ENCODE measurements around the gene AKNAD1.

Gene AKNAD1

DNA sequence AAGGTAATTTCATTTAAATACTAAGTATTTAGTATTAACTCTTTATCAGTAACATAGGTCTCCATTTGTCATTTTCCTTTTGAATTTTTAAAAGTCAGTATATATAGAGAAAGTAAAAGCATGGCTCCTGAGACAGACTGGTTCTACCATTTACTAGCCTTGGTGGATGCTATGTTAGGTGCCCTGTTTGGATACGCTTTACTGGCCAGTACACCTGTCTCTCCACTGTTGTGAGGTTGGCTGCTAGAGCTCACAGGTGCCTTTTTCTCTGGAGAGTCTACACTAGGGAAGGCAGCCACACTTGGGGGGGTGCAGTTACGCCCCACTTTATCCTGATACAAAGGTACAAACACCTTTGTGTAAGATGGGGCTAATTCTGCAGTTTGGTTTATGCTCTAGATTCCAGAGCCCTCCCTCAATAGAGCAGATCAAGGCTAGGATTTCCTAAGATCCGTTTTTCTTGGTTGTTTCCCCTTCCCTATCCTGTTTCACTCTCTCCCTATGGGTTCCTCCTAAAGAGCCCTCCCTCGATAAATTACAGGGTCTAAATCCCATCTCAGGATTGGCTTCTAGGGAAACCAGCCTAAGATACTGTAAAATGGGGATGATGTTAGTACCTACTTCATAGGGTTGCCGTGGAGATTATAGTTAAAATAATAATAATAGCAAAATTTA, 14.3 kb upstream of the AKNAD1 start:
- no peaks in the 10 kb centered on the region for H3K79me2 ChIP-seq (ENCODE audit: control insufficient read depth, low read length)
- no peaks in the 10 kb centered on the region for H3F3A ChIP-seq (ENCODE audit: control insufficient read depth, insufficient read depth)
- H3K27me3 ChIP-seq (ENCODE audit: control insufficient read depth, low read length), result peaks cover 2% of the 10 kb centered on the region
- no peak overlapping the region for H3K4me3 ChIP-seq (ENCODE audit: low read length)
- H3K36me3 ChIP-seq (ENCODE audit: control insufficient read depth, low read length), result no peaks in the 10 kb centered on the region
- peaks cover 1% of the 10 kb centered on the region; the same call in 1 of the 2 replicates for H3K4me1 ChIP-seq (ENCODE audit: control insufficient read depth, low read length)
- H3K4me2 ChIP-seq (ENCODE audit: low read length), result no peak overlapping the region
- TF ChIP-seq, protein P1, sequence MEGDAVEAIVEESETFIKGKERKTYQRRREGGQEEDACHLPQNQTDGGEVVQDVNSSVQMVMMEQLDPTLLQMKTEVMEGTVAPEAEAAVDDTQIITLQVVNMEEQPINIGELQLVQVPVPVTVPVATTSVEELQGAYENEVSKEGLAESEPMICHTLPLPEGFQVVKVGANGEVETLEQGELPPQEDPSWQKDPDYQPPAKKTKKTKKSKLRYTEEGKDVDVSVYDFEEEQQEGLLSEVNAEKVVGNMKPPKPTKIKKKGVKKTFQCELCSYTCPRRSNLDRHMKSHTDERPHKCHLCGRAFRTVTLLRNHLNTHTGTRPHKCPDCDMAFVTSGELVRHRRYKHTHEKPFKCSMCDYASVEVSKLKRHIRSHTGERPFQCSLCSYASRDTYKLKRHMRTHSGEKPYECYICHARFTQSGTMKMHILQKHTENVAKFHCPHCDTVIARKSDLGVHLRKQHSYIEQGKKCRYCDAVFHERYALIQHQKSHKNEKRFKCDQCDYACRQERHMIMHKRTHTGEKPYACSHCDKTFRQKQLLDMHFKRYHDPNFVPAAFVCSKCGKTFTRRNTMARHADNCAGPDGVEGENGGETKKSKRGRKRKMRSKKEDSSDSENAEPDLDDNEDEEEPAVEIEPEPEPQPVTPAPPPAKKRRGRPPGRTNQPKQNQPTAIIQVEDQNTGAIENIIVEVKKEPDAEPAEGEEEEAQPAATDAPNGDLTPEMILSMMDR (IDR thresholded peaks at IDR 0.05; ENCODE audit: low read depth, low read length, poor library complexity, severe bottlenecking), result no peak
- no peak for TF ChIP-seq EZH2phosphoT487 (IDR thresholded peaks at IDR 0.05; ENCODE audit: borderline replicate concordance, low read length)
- H3K27ac ChIP-seq (ENCODE audit: low read depth, low read length), result no peak overlapping the region
- no peaks in the 10 kb centered on the region for H4K20me1 ChIP-seq (ENCODE audit: control insufficient read depth, insufficient read depth, low read depth, low read length)
- no peaks in the 10 kb centered on the region for H3K9me2 ChIP-seq (replicated peaks; ENCODE audit: control insufficient read depth, low read length)
- H3K9me3 ChIP-seq (ENCODE audit: control insufficient read depth, insufficient read depth, low read length), result no peaks in the 10 kb centered on the region

DNA sequence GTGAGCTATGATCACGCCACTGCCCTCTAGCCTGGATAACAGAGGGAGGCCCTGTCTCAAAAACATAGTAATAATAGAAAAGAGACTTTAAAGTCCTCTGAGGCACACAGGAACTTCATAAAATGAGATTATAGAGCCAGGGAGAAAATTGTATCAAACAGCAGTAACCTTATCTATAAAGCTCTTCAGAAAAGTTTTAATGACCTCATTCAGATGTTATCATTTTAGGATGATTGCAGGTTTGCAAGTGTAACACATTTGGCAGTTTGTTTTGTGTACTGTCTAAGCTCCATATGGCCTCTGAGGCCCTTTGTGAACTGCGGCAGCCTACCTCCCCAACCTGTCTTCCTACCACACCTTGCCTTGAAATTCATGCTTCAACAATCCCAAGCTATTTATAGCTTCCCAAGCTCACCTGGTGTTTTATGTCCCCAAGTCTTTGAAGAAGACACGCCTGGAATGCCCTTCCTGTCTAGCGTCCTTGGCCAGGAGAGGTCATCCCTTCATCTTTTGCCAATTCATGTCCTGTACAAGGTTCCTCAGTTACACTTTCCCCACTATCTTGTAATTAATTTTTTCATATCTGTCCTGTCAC, 8.5 kb upstream of the AKNAD1 start:
- H4K20me1 ChIP-seq (ENCODE audit: control insufficient read depth, insufficient read depth, low read depth, low read length), result no peaks in the 10 kb centered on the region
- no peaks in the 10 kb centered on the region for H3K9me2 ChIP-seq (replicated peaks; ENCODE audit: control insufficient read depth, low read length)
- no peak overlapping the region for H3K4me3 ChIP-seq (ENCODE audit: low read length)
- no peaks in the 10 kb centered on the region for H3F3A ChIP-seq (ENCODE audit: control insufficient read depth, insufficient read depth)
- H3K79me2 ChIP-seq (ENCODE audit: control insufficient read depth, low read length), result no peaks in the 10 kb centered on the region
- H3K27ac ChIP-seq (ENCODE audit: low read depth, low read length), result no peak overlapping the region
- no peaks in the 10 kb centered on the region for H3K9me3 ChIP-seq (ENCODE audit: control insufficient read depth, insufficient read depth, low read length)
- no peak overlapping the region for H3K4me2 ChIP-seq (ENCODE audit: low read length)
- no peaks in the 10 kb centered on the region for H3K36me3 ChIP-seq (ENCODE audit: control insufficient read depth, low read length)
- no peak for TF ChIP-seq EZH2phosphoT487 (IDR thresholded peaks at IDR 0.05; ENCODE audit: borderline replicate concordance, low read length)
- TF ChIP-seq, protein P1 (IDR thresholded peaks at IDR 0.05; ENCODE audit: low read depth, low read length, poor library complexity, severe bottlenecking), result no peak
- H3K27me3 ChIP-seq (ENCODE audit: control insufficient read depth, low read length), result peaks cover under 1% of the 10 kb centered on the region
- peaks cover 8% of the 10 kb centered on the region for H3K4me1 ChIP-seq (ENCODE audit: control insufficient read depth, low read length)

DNA sequence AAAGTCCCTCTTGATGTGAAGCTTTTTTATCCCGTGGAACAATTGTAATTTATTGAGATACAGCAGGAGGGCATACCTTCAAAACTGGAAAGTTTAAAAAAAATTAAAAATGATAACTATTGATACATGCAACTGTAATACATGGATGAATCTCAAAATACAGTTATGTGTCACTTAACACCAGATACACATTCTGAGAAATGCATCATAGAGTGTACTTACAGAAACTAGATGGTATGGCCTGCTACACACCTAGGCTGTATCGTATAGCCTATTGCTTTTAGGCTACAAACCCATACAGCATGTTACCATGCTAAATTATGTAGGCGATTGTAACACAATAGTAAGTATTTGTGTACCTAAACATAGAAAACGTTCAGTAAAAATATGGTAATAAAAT, 7.1 kb upstream of the AKNAD1 start:
- no peaks in the 10 kb centered on the region for H3K36me3 ChIP-seq (ENCODE audit: control insufficient read depth, low read length)
- H3K4me3 ChIP-seq (ENCODE audit: low read length), result no peak overlapping the region
- no peaks in the 10 kb centered on the region for H4K20me1 ChIP-seq (ENCODE audit: control insufficient read depth, insufficient read depth, low read depth, low read length)
- H3K79me2 ChIP-seq (ENCODE audit: control insufficient read depth, low read length), result no peaks in the 10 kb centered on the region
- H3K4me2 ChIP-seq (ENCODE audit: low read length), result no peak overlapping the region
- H3F3A ChIP-seq (ENCODE audit: control insufficient read depth, insufficient read depth), result no peaks in the 10 kb centered on the region
- peaks cover 8% of the 10 kb centered on the region for H3K4me1 ChIP-seq (ENCODE audit: control insufficient read depth, low read length)
- TF ChIP-seq, protein P1 (IDR thresholded peaks at IDR 0.05; ENCODE audit: low read depth, low read length, poor library complexity, severe bottlenecking), result no peak
- TF ChIP-seq EZH2phosphoT487 (IDR thresholded peaks at IDR 0.05; ENCODE audit: borderline replicate concordance, low read length), result no peak
- no peak overlapping the region for H3K27ac ChIP-seq (ENCODE audit: low read depth, low read length)
- no peaks in the 10 kb centered on the region; the same call in none of the 2 replicates for H3K27me3 ChIP-seq (ENCODE audit: control insufficient read depth, low read length)
- H3K9me3 ChIP-seq (ENCODE audit: control insufficient read depth, insufficient read depth, low read length), result no peaks in the 10 kb centered on the region
- no peaks in the 10 kb centered on the region for H3K9me2 ChIP-seq (replicated peaks; ENCODE audit: control insufficient read depth, low read length)

Data from DOHH2 (cell line).